OCI-M1 (cell line): ENCODE results near the gene MICAL1.

Experiments used
- DNase-seq: peaks from one replicate; lab custom pipeline; 2025; lab: John Stamatoyannopoulos, UW

Gene MICAL1

DNA sequence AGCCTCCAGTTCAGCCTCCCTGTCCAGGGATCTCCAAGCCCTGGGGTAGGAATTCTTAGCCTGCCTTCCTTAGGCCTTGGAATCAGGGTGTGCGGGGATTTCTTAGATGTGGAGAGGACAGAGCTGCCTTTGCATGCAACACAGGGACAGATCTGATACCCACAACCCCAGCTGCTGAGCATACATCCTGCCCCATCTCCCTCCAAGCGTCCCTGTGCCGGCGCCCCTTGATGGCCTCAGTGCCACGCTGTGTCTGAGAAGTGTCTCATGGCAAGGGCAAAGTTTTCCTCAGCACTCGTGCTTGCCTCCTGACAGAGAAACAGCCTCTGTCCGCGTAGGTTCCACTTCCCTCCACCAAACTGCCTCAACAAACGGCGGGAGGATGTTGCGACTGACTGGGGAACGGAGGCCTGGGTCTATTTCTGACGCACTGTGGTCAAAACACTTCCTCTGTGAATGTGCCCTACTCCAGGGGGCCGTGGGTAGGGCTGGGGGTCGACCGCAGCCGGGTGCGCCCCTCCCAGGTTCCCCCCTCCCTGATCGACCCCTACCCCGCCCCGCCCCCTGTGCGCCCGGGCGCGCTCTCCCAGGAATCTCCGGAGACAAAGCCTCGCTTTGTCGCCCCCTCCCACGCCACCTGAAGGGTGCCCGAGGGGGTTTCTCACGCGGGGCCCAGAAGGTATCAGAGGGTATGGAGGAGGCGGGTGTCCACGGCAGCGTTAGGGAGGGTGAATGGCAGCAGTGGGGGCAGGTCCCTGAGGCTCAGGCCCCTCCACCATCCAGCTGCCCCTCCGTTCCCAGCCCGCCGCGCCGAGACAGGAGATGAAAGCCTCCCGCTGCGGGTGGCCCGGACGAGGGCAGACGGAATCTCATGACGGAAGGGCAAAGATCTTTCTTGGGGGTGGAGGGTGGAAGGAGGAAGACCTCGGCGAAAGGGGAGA is 806 bp downstream of the MICAL1 start:
- peak; percentile 28 for DNase-seq

DNA sequence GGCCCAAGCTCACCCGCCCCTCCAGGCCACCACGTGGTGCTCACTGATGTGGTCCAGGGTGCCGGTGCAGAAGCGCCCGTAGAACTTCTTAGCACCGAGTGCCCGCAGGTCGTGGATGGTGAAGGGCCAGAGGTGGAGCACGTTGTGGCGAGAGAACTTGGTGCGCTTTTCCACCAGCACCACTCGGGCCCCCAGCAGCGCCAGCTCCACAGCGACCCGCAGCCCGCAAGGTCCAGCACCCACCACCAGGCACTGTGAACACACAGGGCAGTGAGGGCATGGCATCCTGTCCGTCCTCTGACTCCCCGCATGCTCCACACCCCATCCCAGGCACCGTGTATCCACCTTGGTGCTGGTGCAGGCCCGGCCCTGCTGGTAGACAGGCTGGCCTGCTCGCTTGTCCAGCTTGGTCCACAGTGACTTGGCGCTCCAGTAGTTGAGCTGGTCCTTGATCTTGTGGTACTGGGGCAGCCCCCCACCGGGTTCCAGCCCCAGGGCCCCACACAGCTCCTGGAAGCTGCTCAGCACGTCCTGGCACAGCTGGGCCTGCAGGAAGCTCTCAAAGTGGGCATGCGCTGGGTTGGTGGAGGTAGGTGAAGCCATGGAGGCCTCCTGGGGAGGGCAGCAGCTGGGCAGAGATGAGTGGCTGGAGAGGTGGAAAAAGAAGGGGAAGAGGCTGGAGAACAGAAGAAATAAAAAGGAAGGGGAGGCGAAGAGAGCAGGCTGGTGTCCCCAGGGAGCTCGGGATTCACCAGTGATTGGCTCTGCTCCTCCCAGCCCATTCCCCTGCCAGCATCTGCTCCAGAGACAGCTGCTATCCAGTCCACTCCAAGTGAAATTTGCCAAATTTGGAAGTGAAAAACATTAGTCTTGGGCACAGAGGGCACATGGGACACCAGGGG is 1.7 kb downstream of the MICAL1 start:
- no peak for DNase-seq

DNA sequence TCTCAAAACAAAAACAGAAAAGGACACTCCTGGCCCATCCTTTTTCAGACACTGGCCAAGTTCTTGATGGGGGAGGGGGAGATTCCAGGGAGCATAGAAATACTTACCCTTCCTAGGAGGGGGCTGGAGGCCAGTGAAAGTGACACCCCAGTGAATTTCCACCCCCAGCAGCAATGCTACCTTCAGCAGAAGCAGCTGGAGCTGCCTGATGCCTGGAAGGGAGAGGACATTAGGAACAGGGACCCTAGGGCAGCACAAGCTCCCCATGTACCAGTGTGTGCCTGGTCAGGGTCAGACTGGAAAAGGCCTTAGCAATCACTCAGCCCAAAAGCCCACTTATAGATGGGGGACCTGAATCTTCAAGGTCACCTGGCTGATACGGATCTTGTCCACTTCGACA is 2.4 kb downstream of the MICAL1 start:
- no peak for DNase-seq

DNA sequence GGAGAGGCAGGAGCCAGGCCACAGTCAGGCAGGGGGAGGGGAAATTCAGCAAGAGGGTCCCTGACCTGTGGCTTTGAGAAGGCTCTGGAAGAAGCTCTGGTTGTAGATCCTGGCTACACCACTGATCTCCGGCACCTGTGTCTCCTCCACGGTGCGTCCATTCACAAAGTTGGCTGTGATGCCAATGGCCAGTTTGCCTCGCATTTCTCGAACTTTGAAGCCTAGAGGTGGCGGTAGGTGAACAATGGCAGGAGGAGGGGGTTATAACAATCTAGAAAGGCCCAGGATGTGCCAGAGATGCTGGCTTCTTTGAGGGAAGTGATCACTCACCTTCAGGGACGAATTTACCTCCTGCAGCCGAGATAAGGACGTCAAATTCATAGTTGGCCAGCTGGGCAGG is 3.4 kb downstream of the MICAL1 start:
- no peak for DNase-seq

DNA sequence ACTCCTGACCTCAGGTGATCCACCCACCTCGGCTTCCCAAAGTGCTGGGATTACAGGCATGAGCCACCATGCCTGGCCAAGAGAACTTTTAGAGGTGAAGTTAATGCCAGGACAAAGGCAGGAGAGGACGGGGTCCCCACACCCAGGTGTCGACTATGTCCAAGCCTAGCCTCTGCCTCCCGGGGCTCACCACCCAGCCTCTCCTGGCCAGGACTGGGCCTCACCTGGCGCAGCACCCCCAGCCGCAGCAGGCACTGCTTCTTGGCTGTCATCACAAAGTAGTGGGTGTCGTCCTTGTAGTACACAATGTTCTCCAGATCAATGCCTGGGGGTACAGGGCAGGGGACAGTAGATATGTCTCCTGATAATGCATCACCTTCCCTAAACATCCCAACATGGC is 4.2 kb downstream of the MICAL1 start:
- no peak for DNase-seq

DNA sequence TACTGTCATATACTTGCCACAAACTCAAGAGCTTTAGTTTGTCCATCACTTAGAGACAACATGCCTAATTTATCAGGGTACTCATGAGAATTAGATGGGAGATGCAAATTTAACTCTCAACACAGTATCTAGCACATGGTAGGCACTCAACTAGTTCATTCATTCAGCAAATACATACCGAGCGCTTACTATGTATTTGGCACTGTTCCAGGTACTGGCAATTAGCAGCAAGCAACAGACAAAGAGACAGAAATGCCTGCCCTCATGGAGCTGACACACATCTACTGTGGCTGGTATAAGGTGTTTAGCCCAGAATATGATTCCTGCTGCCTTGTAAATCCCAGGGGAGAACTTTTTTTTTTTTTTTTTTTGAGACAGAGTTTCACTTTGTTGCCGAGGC is 4.8 kb downstream of the MICAL1 start:
- peak; percentile 32 for DNase-seq

DNA sequence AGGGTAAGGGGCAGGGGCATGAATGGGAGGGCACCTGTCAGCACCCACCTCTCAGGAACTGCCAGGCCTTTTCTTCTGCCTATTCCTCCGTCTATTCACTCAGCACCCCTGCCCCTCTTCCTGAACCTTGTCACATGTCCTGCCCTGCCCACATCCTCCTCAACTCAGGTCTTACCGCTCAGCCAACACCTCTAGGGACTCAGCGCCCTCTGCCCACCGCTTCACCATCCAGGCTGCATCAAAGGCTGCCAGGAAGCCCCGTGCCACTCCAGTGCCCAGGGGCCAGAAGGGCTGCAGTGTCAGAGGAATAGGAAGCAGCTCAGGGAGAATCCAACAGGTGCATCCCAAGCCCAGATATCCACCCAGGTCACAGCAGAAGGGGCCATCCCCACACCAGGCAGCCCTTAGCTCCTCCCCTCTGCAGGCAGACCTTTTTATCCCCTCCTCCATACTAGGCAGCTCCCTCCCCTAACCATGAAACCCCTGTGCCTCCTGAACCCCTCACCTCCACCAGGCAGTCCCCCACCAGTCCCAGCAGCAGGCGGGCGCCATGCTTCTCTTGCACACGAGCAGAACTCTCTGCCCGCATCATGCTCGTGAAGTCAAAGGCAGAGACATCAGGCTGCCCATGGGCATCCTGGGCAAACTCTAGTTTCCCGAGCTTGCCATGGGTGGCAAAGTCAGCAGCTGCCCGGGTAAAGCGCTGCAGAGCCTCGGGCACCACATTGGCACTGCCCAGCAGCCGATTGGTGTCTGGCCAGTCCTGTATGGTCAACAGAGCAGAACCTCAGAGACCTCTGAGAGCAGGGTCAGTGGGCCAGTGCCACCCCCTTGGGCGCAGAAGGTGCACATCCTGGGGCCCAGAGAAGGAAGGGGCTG is 5.5 kb downstream of the MICAL1 start:
- no peak for DNase-seq

DNA sequence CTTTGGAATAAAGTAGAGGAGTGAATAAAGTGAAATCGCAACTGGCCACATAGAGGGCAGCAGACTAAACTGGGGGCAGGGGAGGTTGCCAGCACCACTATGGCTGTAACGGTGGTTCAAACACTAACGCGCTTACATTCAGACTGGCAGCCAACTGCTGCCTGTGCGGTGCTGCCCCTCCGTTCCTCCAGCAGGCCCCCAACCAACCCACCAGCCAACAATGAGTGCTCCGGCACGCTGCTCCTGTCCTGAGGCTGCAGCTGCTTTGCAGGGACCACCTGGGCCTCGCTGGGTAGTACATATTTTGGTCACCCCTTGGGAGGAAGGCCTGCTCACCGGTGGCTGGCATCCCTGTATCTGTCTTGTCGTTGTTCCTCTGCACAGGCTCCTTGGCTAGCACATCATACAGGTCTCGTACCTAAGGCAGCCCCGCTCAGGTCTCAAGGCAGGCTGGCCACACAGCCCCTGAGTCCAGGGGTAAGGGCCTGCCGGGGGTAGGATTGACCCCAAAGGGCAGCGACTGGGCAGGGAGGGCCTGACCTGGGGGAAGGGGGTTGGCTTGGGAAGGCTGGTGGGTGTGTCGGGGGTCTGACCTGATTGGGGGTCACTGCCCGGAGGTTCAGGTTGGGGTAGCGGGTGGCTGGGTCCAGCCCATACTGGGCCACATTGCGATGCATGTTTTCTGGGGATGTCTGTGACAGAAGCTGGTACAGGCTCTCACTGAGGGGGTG is 6.3 kb downstream of the MICAL1 start:
- DNase-seq, result no peak

DNA sequence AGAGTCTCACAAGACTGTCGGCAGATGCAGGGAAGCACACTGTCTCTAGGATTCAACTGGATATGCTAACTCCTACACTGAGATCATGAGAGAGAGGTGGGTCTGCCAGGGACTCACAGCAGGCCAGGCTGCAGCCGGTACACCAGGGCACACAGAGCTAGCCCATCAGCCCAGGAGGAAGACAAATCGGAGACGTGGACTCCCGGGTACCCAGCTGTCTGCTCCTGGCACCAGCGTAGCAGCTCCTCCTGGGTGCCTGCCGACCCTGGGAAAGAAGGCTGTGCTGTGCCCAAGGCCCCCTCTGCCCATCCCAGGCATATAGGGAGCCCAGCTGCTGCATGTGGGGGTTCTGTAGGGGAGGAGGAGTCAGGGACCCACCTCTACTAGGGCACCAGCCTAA is 7.0 kb downstream of the MICAL1 start:
- DNase-seq, result no peak

DNA sequence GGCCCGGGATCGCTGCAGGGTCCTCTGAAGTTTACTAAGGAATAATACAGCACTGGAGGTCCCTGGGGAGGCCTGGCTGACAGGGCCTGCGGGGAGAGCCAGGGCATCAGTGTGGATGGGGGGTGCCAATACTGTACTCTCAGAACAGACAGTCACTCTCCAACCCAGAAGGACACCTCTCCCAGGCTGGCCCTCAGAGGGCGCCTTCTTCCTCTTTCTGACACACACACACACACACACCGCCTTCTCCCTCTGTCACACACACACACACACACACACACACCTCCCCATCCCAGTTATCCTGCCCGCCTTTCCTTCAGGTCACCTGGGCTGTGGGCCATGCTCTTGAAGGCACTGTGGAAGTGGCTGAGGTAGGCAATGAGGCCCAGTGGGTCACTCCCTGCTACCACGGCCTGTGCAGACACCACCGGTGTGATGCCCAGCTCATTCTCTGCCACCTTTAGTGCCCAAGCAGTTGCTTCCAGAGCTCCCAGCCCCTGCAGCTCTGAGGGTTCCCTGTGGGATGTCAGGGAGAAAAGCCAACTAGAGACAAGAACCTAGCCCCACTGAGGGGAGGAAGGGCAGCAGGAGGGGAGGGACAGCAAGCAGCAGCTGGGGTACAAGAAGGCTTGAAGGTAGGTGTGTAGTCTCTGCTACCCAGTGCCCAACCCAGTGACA is 7.6 kb downstream of the MICAL1 start:
- peak; percentile 47 for DNase-seq

DNA sequence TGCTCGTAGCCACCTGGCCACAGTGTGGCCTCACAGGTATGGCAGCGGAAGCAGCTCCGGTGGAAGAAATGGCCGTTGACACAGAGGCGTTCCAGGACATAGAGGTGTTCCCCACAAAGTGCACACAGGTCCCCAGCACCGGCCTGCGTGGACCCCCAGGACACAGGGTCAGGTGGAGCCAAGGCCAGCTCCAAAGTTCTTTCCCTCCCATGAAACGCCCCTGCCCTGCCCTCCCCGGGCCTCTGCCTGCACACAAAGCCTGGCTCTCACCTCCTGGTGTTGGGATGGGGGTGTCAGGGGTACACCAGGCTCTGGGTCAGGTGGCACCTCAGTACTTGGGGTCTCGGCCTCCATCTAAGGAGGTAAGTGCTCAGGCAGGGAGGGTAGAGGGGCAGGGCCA is 8.5 kb downstream of the MICAL1 start:
- DNase-seq, result no peak

DNA sequence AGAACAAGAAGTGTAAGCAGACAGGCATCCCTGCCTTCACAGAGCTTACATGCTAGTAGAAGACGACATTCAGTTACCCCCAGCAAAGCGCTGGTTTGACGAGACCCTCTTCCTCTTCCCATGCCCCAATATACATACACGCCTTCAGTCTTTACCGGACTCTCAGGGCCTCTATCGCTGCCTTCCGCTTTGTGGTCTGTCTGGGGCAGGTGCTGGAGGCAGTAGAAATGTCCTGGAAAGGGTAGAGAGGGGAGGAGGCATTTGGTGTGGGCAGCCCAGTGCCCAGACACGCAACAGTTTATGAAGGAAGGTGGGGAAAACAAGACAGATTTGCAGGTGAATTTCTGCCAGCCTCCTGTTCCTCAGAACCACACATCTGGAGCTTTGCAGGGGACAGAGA is 9.0 kb downstream of the MICAL1 start:
- no peak for DNase-seq

DNA sequence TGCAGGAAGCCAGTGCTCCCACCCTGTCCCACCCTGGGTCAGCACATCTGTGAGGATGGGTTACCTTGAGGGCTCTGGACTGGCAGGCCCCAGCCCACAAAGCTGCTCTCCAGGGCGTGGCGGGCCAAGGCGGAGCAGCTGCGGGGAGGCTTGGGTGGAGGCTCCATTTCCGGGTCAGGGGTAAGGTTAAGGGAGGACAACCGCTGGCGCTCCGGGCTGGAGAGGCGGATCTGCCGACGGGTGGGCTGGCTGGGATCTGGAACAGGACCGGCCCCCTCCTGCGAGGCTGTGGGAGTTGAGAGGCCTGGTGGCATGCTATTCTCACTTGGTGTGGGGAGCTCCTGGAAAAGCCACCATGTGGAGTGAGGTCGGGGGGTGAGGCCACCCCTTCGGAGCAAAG is 9.5 kb downstream of the MICAL1 start:
- DNase-seq, result no peak

DNA sequence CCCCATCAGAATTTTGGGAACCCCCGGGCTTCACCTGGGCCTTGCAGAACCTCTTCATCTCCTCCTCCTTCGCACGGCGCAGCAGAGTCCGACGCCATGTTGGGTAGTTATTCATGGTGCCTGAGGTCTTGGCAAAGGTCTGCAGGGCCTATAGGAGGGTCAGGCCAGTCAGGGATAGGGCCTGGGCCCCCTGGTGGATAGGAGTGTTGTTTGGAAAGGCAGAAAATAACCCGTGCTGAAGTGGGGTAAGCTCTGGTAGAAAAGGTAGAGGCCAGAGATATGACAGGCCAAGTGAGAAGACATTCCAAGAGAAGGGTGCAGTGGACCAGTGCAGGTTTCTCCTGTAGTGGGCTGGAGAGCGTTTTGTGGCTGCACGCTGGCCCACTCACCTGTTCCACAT is 10.2 kb downstream of the MICAL1 start:
- peak; percentile 8 for DNase-seq

DNA sequence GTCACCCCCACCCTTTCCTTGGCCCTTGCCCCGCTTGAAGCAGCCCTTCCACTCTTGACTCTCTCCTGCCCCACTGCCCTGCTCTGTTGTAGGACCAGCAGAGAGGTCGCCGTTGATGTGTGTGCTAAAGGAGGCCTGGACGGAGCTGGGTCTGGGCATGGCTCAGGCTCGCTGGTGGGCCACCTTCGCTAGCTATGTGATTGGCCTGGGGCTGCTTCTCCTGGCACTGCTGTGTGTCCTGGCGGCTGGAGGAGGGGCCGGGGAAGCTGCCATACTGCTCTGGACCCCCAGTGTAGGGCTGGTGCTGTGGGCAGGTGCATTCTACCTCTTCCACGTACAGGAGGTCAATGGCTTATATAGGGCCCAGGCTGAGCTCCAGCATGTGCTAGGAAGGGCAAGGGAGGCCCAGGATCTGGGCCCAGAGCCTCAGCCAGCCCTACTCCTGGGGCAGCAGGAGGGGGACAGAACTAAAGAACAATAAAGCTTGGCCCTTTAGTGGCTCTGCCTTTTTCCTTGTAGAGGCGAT is 12.1 kb downstream of the MICAL1 start:
- no peak for DNase-seq

DNA sequence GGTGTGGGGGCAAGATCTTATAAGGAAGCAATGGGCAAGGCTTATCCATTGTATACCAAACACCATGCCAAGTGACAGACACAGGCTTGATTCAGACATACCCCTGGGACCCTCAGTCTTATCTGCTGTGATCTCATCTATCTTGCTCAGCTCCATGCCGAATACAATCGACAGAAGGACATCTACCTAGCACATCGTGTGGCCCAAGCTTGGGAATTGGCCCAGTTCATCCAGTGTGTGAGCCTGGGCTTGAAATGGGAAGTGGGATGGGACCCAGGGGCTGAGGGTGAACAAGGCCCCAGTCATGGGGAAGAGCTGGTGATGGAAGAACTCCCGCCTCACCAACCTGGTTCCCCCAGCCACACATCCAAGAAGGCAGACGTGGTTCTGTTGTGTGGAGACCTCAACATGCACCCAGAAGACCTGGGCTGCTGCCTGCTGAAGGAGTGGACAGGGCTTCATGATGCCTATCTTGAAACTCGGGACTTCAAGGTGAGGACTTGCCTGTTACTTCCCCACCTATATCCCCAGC is 13.1 kb downstream of the MICAL1 start:
- DNase-seq, result no peak

DNA sequence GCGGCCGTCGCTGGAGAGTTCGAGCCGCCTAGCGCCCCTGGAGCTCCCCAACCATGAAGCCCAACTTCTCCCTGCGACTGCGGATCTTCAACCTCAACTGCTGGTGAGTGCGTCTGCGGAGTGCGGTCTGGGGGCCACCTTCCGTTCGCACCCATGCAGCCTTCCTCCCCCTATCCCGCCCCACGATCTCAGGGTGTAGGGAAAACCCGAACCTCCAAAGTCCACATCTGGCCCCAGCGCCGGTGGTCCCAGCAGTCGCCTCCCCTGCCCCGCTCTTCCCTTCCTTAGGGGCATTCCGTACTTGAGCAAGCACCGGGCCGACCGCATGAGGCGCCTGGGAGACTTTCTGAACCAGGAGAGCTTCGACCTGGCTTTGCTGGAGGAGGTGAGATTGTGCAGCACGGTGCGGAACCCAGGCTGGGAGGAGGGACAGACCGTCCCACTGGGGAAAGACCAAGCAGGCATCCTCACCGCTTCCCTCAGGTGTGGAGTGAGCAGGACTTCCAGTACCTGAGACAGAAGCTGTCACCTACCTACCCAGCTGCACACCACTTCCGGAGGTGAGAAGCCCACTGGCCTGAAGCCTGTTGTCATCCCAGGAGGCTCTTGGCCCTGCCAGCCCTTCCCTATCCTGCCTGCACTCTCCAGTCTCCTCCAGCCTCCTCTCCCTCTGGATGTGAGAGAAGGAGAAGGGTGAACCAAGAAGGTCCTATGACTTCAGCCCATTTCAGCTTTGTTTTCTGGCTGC is 14.3 kb downstream of the MICAL1 start:
- peak; percentile 77 for DNase-seq

DNA sequence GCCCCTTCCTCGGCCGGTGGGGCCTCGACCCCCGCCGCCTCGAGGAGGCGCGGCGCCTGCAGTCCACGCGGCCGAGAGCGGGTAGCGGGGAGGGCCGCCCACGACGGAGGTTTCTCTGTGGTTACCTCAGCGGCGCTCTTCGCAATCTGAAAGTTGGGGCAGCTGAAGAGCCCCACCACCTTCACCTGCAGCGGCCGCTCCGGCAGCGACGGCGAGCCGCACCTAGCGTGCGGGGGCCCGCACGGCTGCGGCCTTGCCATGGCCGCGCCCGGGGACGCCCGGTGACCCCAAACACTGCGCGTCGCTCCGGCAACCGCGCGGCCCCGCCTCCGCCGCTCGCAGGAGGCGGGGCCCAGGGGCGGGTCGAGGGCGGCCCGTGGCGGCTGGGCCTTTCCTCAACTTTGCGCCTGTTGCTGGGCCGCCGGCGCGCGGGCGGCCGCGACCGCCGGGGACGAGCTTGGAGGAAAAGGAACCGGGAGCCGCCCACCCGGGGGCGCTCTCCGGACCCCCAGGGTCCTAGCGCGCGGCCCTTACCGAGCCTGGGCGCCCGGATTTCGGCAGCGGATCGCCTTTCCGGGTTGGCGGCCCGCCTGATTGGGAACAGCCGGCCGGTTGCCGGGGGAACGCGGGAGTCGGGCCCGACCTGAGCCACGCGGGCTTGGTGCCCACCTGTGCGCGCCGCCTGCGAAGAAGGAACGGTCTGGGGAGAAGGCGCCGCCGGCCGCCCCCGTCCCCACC is 15.1 kb downstream of the MICAL1 start, which contains the start of the genes PPIL6 and SMPD2:
Gene PPIL6, minus strand, starts transcription at position 298 of the 738 bp plus-strand sequence. Its CDS starts 38 bp downstream, at position 260.
Gene SMPD2, plus strand, starts transcription at position 394 of the 738 bp plus-strand sequence. CDS start 398 bp downstream, outside the sequence.
- peak; percentile 95 for DNase-seq
